GM12864 (cell line): ENCODE results near the gene SMIM17.
"Not testable (repeated sequence)": the region's sequence is repeated elsewhere in the genome, so short reads cannot be mapped to it uniquely, and the experiment has no call there.

Source experiments
- DNase-seq: peaks from one replicate; pipeline ENCODE4 v3.0.0-alpha.2; 2011; ENCODE audit warnings: low read depth
- H3K4me3 ChIP-seq: 2 replicates; pipeline ENCODE4 v1.5.1; 2011; ENCODE audit warnings: mild to moderate bottlenecking, low read depth, low read length, control low read depth
- CTCF ChIP-seq: IDR thresholded peaks from 2 replicates; pipeline ENCODE4 v1.5.1; 2011; ENCODE audit warnings: low read depth, mild to moderate bottlenecking, moderate library complexity, low read length, control low read depth, inconsistent platforms; ENCODE audit errors: missing control alignments

The SMIM17 gene

GRCh38 chr19:56668676-56669075, 25.7 kb downstream of the SMIM17 start:
- H3K4me3 ChIP-seq, result no peak overlapping the region
- no peak for TF ChIP-seq CTCF
- DNase-seq, result no peak

- no peak for DNase-seq
- no peak overlapping the region for H3K4me3 ChIP-seq
- TF ChIP-seq CTCF, result no peak
These were observed 27.5 kb downstream of the SMIM17 start for GRCh38 chr19:56670401-56670960.

- H3K4me3 ChIP-seq, result no peak overlapping the region
- no peak for TF ChIP-seq CTCF
- no peak for DNase-seq
These were observed 28.1 kb downstream of the SMIM17 start for GRCh38 chr19:56670961-56671612.

- H3K4me3 ChIP-seq, result no peak within 1 kb of the TSS
- no peak for DNase-seq
- TF ChIP-seq CTCF, result no peak
These were observed 28.6 kb downstream of the SMIM17 start, which contains the start of gene ZNF835 for GRCh38 chr19:56671613-56671994. TSS of gene ZNF835 (minus strand) at chr19:56671757. CDS start at chr19:56665198, 6,559 bp downstream.

- DNase-seq, H3K4me3 ChIP-seq: not testable (repeated sequence)
These were observed 29.7 kb downstream of the SMIM17 start for GRCh38 chr19:56672610-56673009.

- DNase-seq, result no peak
- no peak for TF ChIP-seq CTCF
- no peak overlapping the region for H3K4me3 ChIP-seq
These were observed 35.2 kb downstream of the SMIM17 start for GRCh38 chr19:56678205-56678604.

- no peak for DNase-seq
- no peak overlapping the region for H3K4me3 ChIP-seq
- no peak for TF ChIP-seq CTCF
These were observed 38.7 kb downstream of the SMIM17 start for GRCh38 chr19:56681702-56682101.
